DMS53 (cell line): Measurements from ENCODE around the gene EMC8.

Experiments
- DNase-seq: peaks from one replicate; lab custom pipeline; 2025; lab: John Stamatoyannopoulos, UW

EMC8 gene

GRCh38 chr16:85730186-85730465 lies 69.2 kb downstream of the EMC8 start:
- DNase-seq = no peak

GRCh38 chr16:85729452-85730185 lies 69.7 kb downstream of the EMC8 start:
- DNase-seq = no peak

- DNase-seq = no peak
Observed at GRCh38 chr16:85728879-85729278, 70.5 kb downstream of the EMC8 start.
